SK-N-SH (cell line): Measurements from ENCODE around the gene KIF3B. TPM values are rescaled to one million over a fixed set of nuclear protein-coding genes. Genes with fewer than 3 reads are reported as not detected.
"Not testable (repeated sequence)": the region's sequence is repeated elsewhere in the genome, so short reads cannot be mapped to it uniquely, and the experiment has no call there.

Source experiments
- CTCF ChIA-PET: fragments of 300-600, 350-600 bp; formaldehyde crosslinking; extraction: SDS; loops from one replicate; lab custom pipeline; 2021; lab: Yijun Ruan, JAX
- POLR2A ChIA-PET: fragments of 350-600 bp; sonication (Branson Sonifier 250); formaldehyde crosslinking; extraction: SDS; loops from one replicate; lab custom pipeline; 2020; ENCODE audit warnings: antibody characterized with exemption, inconsistent platforms; lab: Yijun Ruan, JAX
- DNase-seq: peaks from one replicate; pipeline ENCODE4 v3.0.0; 2012
- H2AFZ ChIP-seq: fragments of 200-600 bp; sonication (generic); 2 replicates; pipeline ENCODE4 v1.8.1; 2016; ENCODE audit warnings: antibody characterized with exemption, mild to moderate bottlenecking, low read depth
- H3F3A ChIP-seq: fragments of 200-600 bp; sonication (generic); replicated peaks from 2 replicates; pipeline ENCODE3; 2016; ENCODE audit warnings: antibody characterized with exemption, mild to moderate bottlenecking; ENCODE audit not compliant: insufficient read depth
- H3K27ac ChIP-seq, 2 experiments: fragments of 200-500 bp in 1 of 2; fragments of 200-600 bp in 1 of 2; sonication (Bioruptor generic) in 1 of 2; sonication (generic), shearing (Covaris generic) in 1 of 2; 2 replicates each; pipeline versions ENCODE4 v1.5.1 to v1.6.1; 2014 to 2016; ENCODE audit warnings: low read depth in 2 of 2, inconsistent platforms in 1 of 2, low read length in 1 of 2, mild to moderate bottlenecking in 1 of 2, mixed read lengths in 1 of 2
- H3K27me3 ChIP-seq: fragments of 200-600 bp; sonication (generic), shearing (Covaris generic); 2 replicates; pipeline ENCODE4 v1.6.1; 2016; ENCODE audit warnings: mixed run types; ENCODE audit not compliant: insufficient read depth
- H3K36me3 ChIP-seq, 2 experiments: fragments of 200-500 bp in 1 of 2; fragments of 200-600 bp in 1 of 2; sonication (Bioruptor generic) in 1 of 2; sonication (generic) in 1 of 2; replicated peaks in 1 of 2; 2 replicates each; pipeline versions ENCODE3 to v1.5.1; 2014 to 2016; ENCODE audit warnings: low read length in 1 of 2, mild to moderate bottlenecking in 1 of 2; ENCODE audit not compliant: insufficient read depth in 2 of 2, control insufficient read depth in 1 of 2
- H3K4me1 ChIP-seq, 2 experiments: fragments of 200-500 bp in 1 of 2; fragments of 200-600 bp in 1 of 2; sonication (Bioruptor generic) in 1 of 2; sonication (generic), shearing (Covaris generic) in 1 of 2; 2 replicates each; pipeline versions ENCODE4 v1.5.1 to v1.6.1; 2014 to 2016; ENCODE audit warnings: low read depth in 1 of 2, low read length in 1 of 2, mixed run types in 1 of 2; ENCODE audit not compliant: insufficient read depth in 2 of 2, control insufficient read depth in 1 of 2
- H3K4me2 ChIP-seq: fragments of 200-600 bp; sonication (generic), shearing (Covaris generic); 2 replicates; pipeline ENCODE4 v1.6.1; 2017; ENCODE audit warnings: mixed run types
- H3K4me3 ChIP-seq, 2 experiments: fragments of 200-500 bp in 1 of 2; fragments of 200-600 bp in 1 of 2; sonication (Bioruptor generic) in 1 of 2; sonication (generic), shearing (Covaris generic) in 1 of 2; 2 replicates each; pipeline versions ENCODE4 v1.5.1 to v1.8.1; 2014 to 2016; ENCODE audit warnings: low read depth in 2 of 2, inconsistent platforms in 1 of 2, low read length in 1 of 2, mild to moderate bottlenecking in 1 of 2, mixed read lengths in 1 of 2, moderate library complexity in 1 of 2
- H3K79me2 ChIP-seq: fragments of 200-600 bp; sonication (generic); 2 replicates; pipeline ENCODE4 v1.8.1; 2017; ENCODE audit warnings: mild to moderate bottlenecking; ENCODE audit not compliant: insufficient read depth
- H3K9ac ChIP-seq: fragments of 200-600 bp; sonication (generic); 2 replicates; pipeline ENCODE4 v1.6.1; 2017; ENCODE audit warnings: mixed run types
- H3K9me2 ChIP-seq: fragments of 200-600 bp; sonication (generic); 2 replicates; pipeline ENCODE4 v1.6.1; 2017; ENCODE audit warnings: mixed run types
- H3K9me3 ChIP-seq: fragments of 200-600 bp; sonication (generic); 2 replicates; pipeline ENCODE4 v1.6.1; 2017; ENCODE audit warnings: mixed run types, mild to moderate bottlenecking, moderate library complexity
- H4K20me1 ChIP-seq: fragments of 200-600 bp; sonication (generic); 2 replicates; pipeline ENCODE4 v1.6.1; 2017; ENCODE audit warnings: mild to moderate bottlenecking, mixed run types; ENCODE audit not compliant: insufficient read depth
- FOSL2 ChIP-seq: IDR thresholded peaks from 2 replicates; pipeline ENCODE4 v1.4.0; 2012; ENCODE audit warnings: low read depth, mild to moderate bottlenecking, moderate library complexity, borderline replicate concordance
- FOXM1 ChIP-seq: IDR thresholded peaks from 2 replicates; pipeline ENCODE4 v1.4.0; 2012; ENCODE audit warnings: low read depth, mild to moderate bottlenecking
- GATA2 ChIP-seq: sonication (generic); formaldehyde crosslinking; IDR thresholded peaks from 2 replicates; pipeline ENCODE4 v1.5.0; 2020; ENCODE audit warnings: mild to moderate bottlenecking, missing genetic modification reagents
- JUND ChIP-seq: IDR thresholded peaks from 2 replicates; pipeline ENCODE4 v1.4.0; 2012
- NFIC ChIP-seq: IDR thresholded peaks from 2 replicates; pipeline ENCODE4 v1.4.0; 2012; ENCODE audit warnings: borderline replicate concordance
- POLR2AphosphoS5 ChIP-seq: IDR thresholded peaks from 2 replicates; pipeline ENCODE4 v1.6.1; 2012; ENCODE audit warnings: low read depth, low read length
- RAD21 ChIP-seq: IDR thresholded peaks from 2 replicates; pipeline ENCODE4 v1.6.1; 2012; ENCODE audit warnings: mild to moderate bottlenecking, low read length
- RXRA ChIP-seq: IDR thresholded peaks from 2 replicates; pipeline ENCODE4 v1.4.0; 2012; ENCODE audit warnings: low read depth, mild to moderate bottlenecking, borderline replicate concordance
- SIN3A ChIP-seq: IDR thresholded peaks from 2 replicates; pipeline ENCODE4 v1.6.1; 2012; ENCODE audit warnings: low read depth, mild to moderate bottlenecking, low read length, moderate library complexity, borderline replicate concordance
- TCF12 ChIP-seq: IDR thresholded peaks from 2 replicates; pipeline ENCODE4 v1.4.0; 2012
- WGBS: methylation state at CpG from one replicate; pipeline ENCODE4 v1.1.6; 2017; ENCODE audit warnings: low lambda C conversion rate; 5-methylcytosine and 5-hydroxymethylcytosine counted together
- polyA plus RNA-seq, 3 experiments: library from polyadenylated mRNA; depleted of rRNA; stranded (reverse); fragments of >200 nt; gene quantifications; 2 replicates each; pipeline ENCODE4 v1.2.3, GENCODE V29; 2012
- TF ChIP-seq, protein P1 (sequence below): fragments of 150-350 bp; IDR thresholded peaks from 2 replicates; pipeline ENCODE4 v1.6.1; 2017; ENCODE audit warnings: antibody characterized with exemption, low read length, low read depth, borderline replicate concordance
- TF ChIP-seq, protein P2 (sequence below): fragments of 200-600 bp; sonication (generic); IDR thresholded peaks from 2 replicates; pipeline ENCODE4 v1.6.1; 2017; ENCODE audit warnings: antibody characterized with exemption, mild to moderate bottlenecking, moderate library complexity
- TF ChIP-seq, protein P3 (sequence below): fragments of 150-350 bp; IDR thresholded peaks from 2 replicates; pipeline ENCODE4 v1.6.1; 2016; ENCODE audit warnings: mild to moderate bottlenecking, low read depth, low read length
- TF ChIP-seq, protein P4 (sequence below): IDR thresholded peaks from 2 replicates; pipeline ENCODE4 v1.4.0; 2012; ENCODE audit warnings: low read depth, borderline replicate concordance

Gene KIF3B
- polyA plus RNA-seq, 1 of the 3 experiments (the other 2 are of a cell fraction), result 18.6 TPM

DNA sequence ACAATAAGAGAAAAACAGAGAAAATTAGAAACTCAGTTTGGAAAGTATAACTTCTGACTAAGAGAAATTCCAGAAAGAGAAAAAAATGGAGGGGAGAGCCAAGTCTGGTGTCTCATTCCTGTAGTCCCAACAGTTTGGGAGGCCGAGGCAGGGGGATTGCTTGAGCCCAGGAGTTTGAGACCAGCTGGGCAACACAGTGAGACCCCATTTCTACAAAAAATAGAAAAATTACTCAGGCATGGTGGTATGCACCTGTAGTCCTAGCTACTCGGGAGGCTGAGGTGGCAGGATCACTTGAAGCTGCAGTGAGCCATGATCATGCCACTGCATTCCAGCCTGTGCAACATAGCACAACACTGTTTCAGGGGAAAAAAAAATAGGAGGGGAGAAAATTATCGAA is 3.1 kb upstream of the KIF3B start:
- CTCF ChIA-PET, result no interaction called here
- Histone ChIP-seq H3K9ac (no peak overlapping the region), H3K4me3 (no peak overlapping the region), H3F3A (peaks cover 8% of the 10 kb centered on the region), H3K4me2 (no peak overlapping the region), H3K36me3 (no peaks in the 10 kb centered on the region), H3K9me2 (no peaks in the 10 kb centered on the region), H2AFZ (no peak overlapping the region), H3K4me1 (peaks cover 0 to 23% of the 10 kb centered on the region in 2 experiments; a peak in 2 of 4 replicates), H4K20me1 (no peaks in the 10 kb centered on the region), H3K27ac (no peak overlapping the region), H3K79me2 (peaks cover 18% of the 10 kb centered on the region), H3K27me3 (no peaks in the 10 kb centered on the region), H3K9me3 (no peaks in the 10 kb centered on the region)
- WGBS, result 68% methylated on average over 3 of the region's 3 CpGs
- no peak for TF ChIP-seq POLR2AphosphoS5
- no peak for TF ChIP-seq SIN3A
- no peak for TF ChIP-seq RAD21
- TF ChIP-seq RXRA, result no peak
- TF ChIP-seq, protein P1, sequence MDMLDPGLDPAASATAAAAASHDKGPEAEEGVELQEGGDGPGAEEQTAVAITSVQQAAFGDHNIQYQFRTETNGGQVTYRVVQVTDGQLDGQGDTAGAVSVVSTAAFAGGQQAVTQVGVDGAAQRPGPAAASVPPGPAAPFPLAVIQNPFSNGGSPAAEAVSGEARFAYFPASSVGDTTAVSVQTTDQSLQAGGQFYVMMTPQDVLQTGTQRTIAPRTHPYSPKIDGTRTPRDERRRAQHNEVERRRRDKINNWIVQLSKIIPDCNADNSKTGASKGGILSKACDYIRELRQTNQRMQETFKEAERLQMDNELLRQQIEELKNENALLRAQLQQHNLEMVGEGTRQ, result no peak
- no peak for TF ChIP-seq JUND
- TF ChIP-seq, protein P2, sequence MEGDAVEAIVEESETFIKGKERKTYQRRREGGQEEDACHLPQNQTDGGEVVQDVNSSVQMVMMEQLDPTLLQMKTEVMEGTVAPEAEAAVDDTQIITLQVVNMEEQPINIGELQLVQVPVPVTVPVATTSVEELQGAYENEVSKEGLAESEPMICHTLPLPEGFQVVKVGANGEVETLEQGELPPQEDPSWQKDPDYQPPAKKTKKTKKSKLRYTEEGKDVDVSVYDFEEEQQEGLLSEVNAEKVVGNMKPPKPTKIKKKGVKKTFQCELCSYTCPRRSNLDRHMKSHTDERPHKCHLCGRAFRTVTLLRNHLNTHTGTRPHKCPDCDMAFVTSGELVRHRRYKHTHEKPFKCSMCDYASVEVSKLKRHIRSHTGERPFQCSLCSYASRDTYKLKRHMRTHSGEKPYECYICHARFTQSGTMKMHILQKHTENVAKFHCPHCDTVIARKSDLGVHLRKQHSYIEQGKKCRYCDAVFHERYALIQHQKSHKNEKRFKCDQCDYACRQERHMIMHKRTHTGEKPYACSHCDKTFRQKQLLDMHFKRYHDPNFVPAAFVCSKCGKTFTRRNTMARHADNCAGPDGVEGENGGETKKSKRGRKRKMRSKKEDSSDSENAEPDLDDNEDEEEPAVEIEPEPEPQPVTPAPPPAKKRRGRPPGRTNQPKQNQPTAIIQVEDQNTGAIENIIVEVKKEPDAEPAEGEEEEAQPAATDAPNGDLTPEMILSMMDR, result no peak
- TF ChIP-seq FOSL2, result no peak
- no peak for TF ChIP-seq GATA2 (CRISPR knock-in tag)
- TF ChIP-seq NFIC, result no peak
- TF ChIP-seq, protein P3, sequence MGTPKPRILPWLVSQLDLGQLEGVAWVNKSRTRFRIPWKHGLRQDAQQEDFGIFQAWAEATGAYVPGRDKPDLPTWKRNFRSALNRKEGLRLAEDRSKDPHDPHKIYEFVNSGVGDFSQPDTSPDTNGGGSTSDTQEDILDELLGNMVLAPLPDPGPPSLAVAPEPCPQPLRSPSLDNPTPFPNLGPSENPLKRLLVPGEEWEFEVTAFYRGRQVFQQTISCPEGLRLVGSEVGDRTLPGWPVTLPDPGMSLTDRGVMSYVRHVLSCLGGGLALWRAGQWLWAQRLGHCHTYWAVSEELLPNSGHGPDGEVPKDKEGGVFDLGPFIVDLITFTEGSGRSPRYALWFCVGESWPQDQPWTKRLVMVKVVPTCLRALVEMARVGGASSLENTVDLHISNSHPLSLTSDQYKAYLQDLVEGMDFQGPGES, result no peak
- TF ChIP-seq, protein P4, sequence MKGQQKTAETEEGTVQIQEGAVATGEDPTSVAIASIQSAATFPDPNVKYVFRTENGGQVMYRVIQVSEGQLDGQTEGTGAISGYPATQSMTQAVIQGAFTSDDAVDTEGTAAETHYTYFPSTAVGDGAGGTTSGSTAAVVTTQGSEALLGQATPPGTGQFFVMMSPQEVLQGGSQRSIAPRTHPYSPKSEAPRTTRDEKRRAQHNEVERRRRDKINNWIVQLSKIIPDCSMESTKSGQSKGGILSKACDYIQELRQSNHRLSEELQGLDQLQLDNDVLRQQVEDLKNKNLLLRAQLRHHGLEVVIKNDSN, result no peak
- TF ChIP-seq TCF12, result no peak
- no peak for TF ChIP-seq FOXM1
- no peak for DNase-seq
- POLR2A ChIA-PET, result no interaction called here

DNA sequence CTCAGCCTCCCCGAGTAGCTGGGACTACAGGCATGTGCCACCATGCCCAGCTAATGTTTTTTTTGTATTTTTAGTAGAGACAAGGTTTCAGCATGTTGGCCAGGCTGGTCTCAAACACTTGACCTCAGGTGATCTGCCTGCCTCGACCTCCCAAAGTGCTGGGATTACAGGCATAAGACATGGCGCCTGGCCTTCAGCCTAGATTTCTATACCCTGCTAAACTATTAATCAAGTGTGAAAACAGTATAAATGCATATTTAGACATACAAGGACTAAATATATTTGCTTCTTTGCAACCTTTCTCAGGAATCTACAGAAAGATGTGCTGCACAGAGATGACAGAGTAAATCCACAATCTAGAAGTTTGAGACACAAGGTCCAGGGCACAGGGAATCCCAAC is 2.3 kb upstream of the KIF3B start:
- H3F3A ChIP-seq, POLR2A ChIA-PET, H3K36me3 ChIP-seq, H3K9me3 ChIP-seq, H2AFZ ChIP-seq, H3K4me3 ChIP-seq, H3K9me2 ChIP-seq, H3K27me3 ChIP-seq, DNase-seq, H4K20me1 ChIP-seq, CTCF ChIA-PET, H3K9ac ChIP-seq, H3K4me2 ChIP-seq, H3K27ac ChIP-seq: not testable (repeated sequence)
- 71% methylated on average over 3 of the region's 3 CpGs for WGBS
- Histone ChIP-seq H3K4me1 (peaks cover 0 to 23% of the 10 kb centered on the region in 2 experiments; a peak in 2 of 4 replicates), H3K79me2 (peaks cover 26% of the 10 kb centered on the region)
